ENCODE results near the gene STK35. TPM values are rescaled to one million over a fixed set of nuclear protein-coding genes. Genes with fewer than 3 reads are reported as not detected.
"Not testable (repeated sequence)": the region's sequence is repeated elsewhere in the genome, so short reads cannot be mapped to it uniquely, and the experiment has no call there.

STK35 gene
- total RNA-seq, 2 donors from 2014 or later, result 25.8 to 26.7 TPM

- no peak for TF ChIP-seq CTCF (IDR thresholded peaks at IDR 0.05)
- Histone ChIP-seq H3K36me3 (no peaks in the 10 kb centered on the region), H3K4me1 (no peaks in the 10 kb centered on the region), H3K27ac (no peak overlapping the region), H3K9me3 (no peaks in the 10 kb centered on the region), H3K9ac (ENCODE audit: low read depth in 2 of 2, low read length in 2 of 2) (no peak overlapping the region), H3K27me3 (no peaks in the 10 kb centered on the region), H3K4me3 (no peak overlapping the region)
- DNase-seq, result no peak
- intact Hi-C loops (cut with DNase I), result no loop called here
These were observed 65.5 kb downstream of the STK35 start for GRCh38 chr20:2167112-2167511.

- intact Hi-C loops (cut with DNase I), result no loop called here
- H3K4me3 ChIP-seq, result no peak overlapping the region
- TF ChIP-seq CTCF (IDR thresholded peaks at IDR 0.05), result no peak
- no peak for DNase-seq
- no peaks in the 10 kb centered on the region for H3K4me1 ChIP-seq
- no peak overlapping the region for H3K9ac ChIP-seq (ENCODE audit: low read depth in 2 of 2, low read length in 2 of 2)
- no peaks in the 10 kb centered on the region for H3K27me3 ChIP-seq
- H3K9me3 ChIP-seq, result no peaks in the 10 kb centered on the region
- no peaks in the 10 kb centered on the region for H3K36me3 ChIP-seq
- no peak overlapping the region for H3K27ac ChIP-seq
These were observed 67.3 kb downstream of the STK35 start for GRCh38 chr20:2168946-2169345.

- H3K27me3 ChIP-seq, result no peaks in the 10 kb centered on the region
- no peaks in the 10 kb centered on the region for H3K4me1 ChIP-seq
- no peak for DNase-seq
- H3K9me3 ChIP-seq, result no peaks in the 10 kb centered on the region
- no peaks in the 10 kb centered on the region for H3K36me3 ChIP-seq
- intact Hi-C loops (cut with DNase I), result loop anchor here (5.0 kb wide), 1 partner anchor 407 kb away; no protein-coding TSS in a partner anchor
- no peak for TF ChIP-seq CTCF (IDR thresholded peaks at IDR 0.05)
- H3K9ac ChIP-seq (ENCODE audit: low read depth in 2 of 2, low read length in 2 of 2), result no peak overlapping the region
- no peak overlapping the region for H3K4me3 ChIP-seq
- no peak overlapping the region for H3K27ac ChIP-seq
These were observed 67.9 kb downstream of the STK35 start for GRCh38 chr20:2169456-2170088.

- Histone ChIP-seq H3K4me3 (no peak overlapping the region), H3K27ac (no peak overlapping the region), H3K4me1 (no peaks in the 10 kb centered on the region), H3K9ac (ENCODE audit: low read depth in 2 of 2, low read length in 2 of 2) (no peak overlapping the region), H3K36me3 (no peaks in the 10 kb centered on the region), H3K9me3 (no peaks in the 10 kb centered on the region), H3K27me3 (no peaks in the 10 kb centered on the region)
- DNase-seq, result no peak
- no peak for TF ChIP-seq CTCF (IDR thresholded peaks at IDR 0.05)
- intact Hi-C loops (cut with DNase I), result loop anchor here (5.0 kb wide), 1 partner anchor 408 kb away; no protein-coding TSS in a partner anchor
These were observed 68.8 kb downstream of the STK35 start for GRCh38 chr20:2170404-2170803.

GRCh38 chr20:2171266-2171790, 69.7 kb downstream of the STK35 start:
- no peak overlapping the region for H3K9ac ChIP-seq (ENCODE audit: low read depth in 2 of 2, low read length in 2 of 2)
- H3K4me3 ChIP-seq, result no peak overlapping the region
- DNase-seq, result no peak
- intact Hi-C loops (cut with DNase I), result loop anchor here (5.0 kb wide), 1 partner anchor 409 kb away; no protein-coding TSS in a partner anchor
- no peaks in the 10 kb centered on the region for H3K4me1 ChIP-seq
- H3K9me3 ChIP-seq, result no peaks in the 10 kb centered on the region
- TF ChIP-seq CTCF (IDR thresholded peaks at IDR 0.05), result no peak
- no peaks in the 10 kb centered on the region for H3K36me3 ChIP-seq
- no peaks in the 10 kb centered on the region for H3K27me3 ChIP-seq
- H3K27ac ChIP-seq, result no peak overlapping the region

- H3K4me3 ChIP-seq; DNase-seq; H3K9ac ChIP-seq (ENCODE audit: low read depth in 2 of 2, low read length in 2 of 2); H3K9me3 ChIP-seq; H3K4me1 ChIP-seq; H3K27me3 ChIP-seq; H3K36me3 ChIP-seq; H3K27ac ChIP-seq: not testable (repeated sequence)
- intact Hi-C loops (cut with DNase I), result loop anchor here (2.0 to 5.0 kb wide), 3 partner anchors 165 to 410 kb away; no protein-coding TSS in a partner anchor
These were observed 70.2 kb downstream of the STK35 start for GRCh38 chr20:2171840-2172239.

All from colonic mucosa (tissue), 4 donors.